ENCODE results near the gene GRID2.

GRCh38 chr4:93132631-93133030 is 828.9 kb downstream of the GRID2 start:
- TF ChIP-seq CTCF (IDR thresholded peaks at IDR 0.05 in 2 of 3, conservative IDR thresholded peaks at IDR 0.05 in 1 of 3; ENCODE audit: insufficient read depth in 2 of 3, low read depth in 1 of 3, low read length in 3 of 3) = no peak
- TF ChIP-seq ZNF239 (CRISPR knock-in tag; IDR thresholded peaks at IDR 0.05) = no peak
- TF ChIP-seq EZH2 (IDR thresholded peaks at IDR 0.05; ENCODE audit: borderline replicate concordance, low read depth, low read length) = no peak
- TF ChIP-seq ZNF12 (CRISPR knock-in tag; IDR thresholded peaks at IDR 0.05) = no peak
- TF ChIP-seq TOE1 (IDR thresholded peaks at IDR 0.05; ENCODE audit: borderline replicate concordance) = no peak
- no peak for TF ChIP-seq TOE1 (CRISPR knock-in tag; IDR thresholded peaks at IDR 0.05; ENCODE audit: borderline replicate concordance, low read depth)
- TF ChIP-seq ZBTB26 (CRISPR knock-in tag; IDR thresholded peaks at IDR 0.05) = no peak
